GM21367 (cell line): ENCODE data around the gene FAM53A.
"Not testable (repeated sequence)": the region's sequence is repeated elsewhere in the genome, so short reads cannot be mapped to it uniquely, and the experiment has no call there.

Experiments
- ATAC-seq: cut with Tn5 transposase; IDR thresholded peaks from one replicate; pipeline ENCODE4 v1.9.1; 2021; ENCODE audit not compliant: unreplicated experiment

FAM53A gene

GRCh38 chr4:1686440-1687036, 2.4 kb upstream of the FAM53A start:
- no peak for ATAC-seq

DNA sequence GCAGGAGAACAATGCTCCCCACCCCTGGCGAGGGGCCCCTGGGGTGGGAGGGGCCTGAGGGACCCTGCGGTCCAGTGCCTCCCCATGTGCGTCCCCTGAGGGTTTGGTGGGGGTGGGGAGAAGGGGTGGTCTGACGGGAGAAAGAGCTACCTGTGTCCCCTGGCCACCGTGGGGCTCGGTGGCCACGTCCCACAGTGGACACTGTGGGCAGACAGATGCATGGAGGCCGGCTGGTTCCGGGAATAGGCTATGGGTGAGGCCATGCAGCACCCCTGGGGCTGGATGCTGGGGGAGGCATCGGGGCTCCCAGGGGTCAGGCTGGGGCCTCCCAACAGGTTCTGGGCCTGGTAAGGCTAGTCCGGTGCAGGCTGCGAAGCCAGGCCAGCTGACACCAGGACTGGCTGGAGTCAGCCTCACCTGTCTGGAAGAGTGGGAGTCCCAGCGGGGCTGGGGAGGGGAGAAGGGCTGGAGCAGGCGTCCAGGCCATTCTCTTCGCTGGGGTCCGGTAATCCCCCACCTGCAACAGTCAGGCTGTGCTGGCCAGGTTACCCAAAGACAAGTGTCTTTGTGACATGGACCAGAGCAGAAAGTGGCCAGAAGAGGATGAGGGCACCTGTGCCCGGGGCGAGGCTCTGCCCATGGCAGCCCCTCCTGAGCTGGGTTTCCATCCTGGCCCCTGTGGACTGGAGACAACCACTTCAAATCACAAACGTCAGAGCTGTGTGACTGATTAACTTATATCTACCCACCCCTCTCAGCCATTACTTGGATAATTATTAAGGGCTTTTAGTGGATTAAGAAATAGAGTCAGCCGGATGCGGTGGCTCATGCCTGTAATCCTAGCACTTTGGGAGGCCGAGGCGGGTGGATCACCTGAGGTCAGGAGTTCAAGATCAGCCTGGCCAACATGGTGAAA, 1.4 kb upstream of the FAM53A start:
- no peak for ATAC-seq

DNA sequence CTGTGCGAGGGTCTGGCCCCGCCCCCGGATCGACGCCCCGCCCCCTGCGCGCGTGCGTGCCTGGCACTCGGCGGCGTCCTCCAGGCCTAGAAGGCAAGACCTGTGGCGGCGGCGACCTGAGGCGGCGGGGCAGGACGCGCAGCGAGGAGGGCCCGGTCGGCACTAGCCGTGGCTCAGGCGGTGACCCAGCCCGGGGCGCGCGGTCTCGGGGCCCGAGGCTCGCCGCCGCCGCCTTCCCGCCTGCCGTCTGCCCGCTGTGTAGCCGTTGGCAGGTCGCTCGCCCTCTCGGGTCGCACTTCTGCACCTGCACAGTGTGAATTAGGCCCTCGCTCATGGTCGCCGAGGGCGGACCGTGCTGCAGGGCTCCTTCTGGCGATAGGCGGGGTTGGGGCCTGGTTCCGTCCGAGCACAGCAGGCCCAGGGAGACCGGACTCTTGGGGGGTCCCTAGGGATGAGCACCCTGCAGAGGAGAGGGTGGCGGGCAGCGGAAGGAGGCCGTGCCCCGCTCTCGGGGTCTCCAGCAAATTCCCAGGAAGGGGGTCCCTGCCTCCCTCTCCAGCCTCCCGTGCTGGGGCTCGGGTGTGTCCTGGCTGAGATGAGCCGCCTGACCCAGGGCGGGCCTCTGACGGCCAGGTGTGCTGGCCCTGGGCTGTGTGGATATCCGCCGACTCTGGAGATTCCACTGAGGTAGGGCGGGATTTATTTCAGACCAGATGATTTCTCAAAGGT, 557 bp upstream of the FAM53A start:
- no peak for ATAC-seq

GRCh38 chr4:1683261-1683735, 815 bp downstream of the FAM53A start:
- no peak for ATAC-seq

GRCh38 chr4:1682860-1683259, 1.3 kb downstream of the FAM53A start:
- ATAC-seq = no peak

DNA sequence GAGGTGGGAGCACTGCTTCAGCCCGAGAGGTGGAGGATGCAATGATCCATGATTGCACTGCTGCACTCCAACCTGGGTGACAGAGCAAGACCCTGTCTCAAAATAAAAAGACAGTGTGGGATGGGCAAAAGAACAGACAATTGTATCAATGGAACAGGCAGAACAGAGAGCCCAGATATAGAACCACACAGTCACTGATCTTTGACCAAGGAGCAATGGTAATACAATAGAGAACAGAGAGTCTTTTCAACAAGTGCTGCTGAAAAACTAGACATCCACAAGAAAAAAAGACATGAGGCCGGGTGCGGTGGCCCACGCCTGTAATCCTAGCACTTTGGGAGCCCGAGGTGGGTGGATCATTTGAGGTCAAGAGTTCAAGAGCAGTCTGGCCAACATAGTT, 5.9 kb downstream of the FAM53A start:
- ATAC-seq = no peak

DNA sequence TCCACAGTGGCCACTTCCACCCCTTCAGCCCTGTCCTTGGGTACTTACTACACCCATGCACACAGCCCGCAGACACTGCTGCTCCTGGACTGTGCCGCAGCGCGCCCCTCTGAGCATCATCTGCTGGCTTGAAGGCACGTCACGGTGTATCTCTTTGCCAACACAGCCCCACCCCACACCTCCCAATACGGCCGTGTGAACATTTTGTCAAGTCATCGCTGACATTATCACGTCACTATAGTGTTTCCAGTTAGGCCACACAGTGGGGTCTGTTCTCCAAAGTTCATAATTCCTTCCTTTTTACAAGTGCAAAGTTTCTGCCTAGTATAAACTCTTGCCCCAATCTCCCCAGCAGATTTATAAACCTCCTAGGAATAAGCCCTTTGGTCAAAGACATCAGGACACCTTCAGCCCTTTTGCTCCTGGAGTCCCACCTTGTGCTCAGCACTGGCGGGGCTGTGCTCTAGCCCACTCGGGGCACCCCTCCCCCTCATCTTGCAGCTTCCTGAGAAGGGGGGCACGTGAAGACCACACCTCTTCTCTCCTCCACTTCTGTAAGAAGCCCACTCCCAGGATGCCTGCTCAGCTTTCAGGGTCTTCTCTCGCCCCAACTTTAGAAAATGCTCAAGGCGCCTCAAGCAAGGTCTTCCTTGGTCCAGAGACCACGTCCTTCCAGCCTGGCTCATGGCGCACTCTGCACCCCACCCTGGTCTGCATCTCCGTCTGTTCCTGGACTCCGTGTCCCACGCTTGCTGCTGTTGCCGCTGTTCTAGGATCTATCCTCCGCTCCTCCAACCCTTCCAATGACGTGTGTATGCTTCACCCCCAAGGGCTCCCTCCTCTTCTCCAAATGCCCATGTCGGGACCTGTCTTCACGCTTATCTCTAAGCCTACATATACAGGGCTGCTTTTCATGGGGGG, 7.2 kb downstream of the FAM53A start:
- ATAC-seq = no peak

DNA sequence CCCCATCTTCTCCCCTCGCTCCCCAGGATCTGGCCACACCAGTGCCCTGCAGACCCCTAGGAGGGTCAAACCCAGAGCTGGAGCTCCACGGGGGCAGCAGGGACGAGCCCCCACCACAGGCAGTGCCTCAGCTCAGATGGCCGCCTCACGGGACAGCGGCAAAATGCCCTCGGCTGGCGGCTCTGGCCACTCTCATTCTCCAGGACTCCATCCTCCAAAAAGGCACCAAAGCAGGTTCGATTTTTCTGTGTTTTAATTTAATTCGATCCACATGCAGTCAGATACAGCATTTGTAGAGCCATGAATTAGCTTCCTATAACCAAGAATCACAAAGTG, 8.3 kb downstream of the FAM53A start:
- ATAC-seq = no peak

- ATAC-seq = no peak
Measured at GRCh38 chr4:1675136-1675801, 8.8 kb downstream of the FAM53A start.

GRCh38 chr4:1674682-1675081, 9.4 kb downstream of the FAM53A start:
- no peak for ATAC-seq

DNA sequence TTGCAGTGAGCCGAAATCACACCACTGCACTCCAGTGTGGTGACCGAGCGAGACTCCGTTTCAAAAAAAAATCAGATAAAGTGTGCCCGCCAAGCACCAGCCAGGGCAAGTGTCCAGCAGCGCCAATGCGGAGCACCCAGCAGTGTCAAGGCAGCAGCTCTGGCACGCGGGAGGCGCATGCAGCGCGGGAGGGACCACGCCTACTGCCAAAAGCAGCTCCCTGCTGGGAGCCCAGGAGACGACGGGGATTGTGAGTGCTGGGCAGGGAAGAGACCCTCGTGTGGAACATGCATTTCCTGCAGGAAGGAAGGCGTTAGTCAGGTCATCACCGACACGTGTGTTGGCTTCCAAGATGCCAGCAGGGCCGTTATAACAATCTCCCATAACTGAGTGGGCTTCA, 10.4 kb downstream of the FAM53A start:
- ATAC-seq = no peak

DNA sequence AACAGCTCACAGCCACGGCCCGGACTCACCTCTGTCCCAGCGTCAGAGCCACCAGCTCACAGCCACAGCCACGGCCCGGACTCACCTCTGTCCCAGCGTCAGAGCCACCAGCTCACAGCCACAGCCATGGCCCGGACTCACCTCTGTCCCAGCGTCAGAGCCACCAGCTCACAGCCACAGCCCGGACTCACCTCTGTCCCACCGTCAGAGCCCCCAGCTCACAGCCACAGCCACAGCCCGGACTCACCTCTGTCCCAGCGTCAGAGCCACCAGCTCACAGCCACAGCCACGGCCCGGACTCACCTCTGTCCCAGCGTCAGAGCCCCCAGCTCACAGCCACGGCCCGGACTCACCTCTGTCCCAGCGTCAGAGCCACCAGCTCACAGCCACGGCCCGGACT, 13.1 kb downstream of the FAM53A start:
- not testable (repeated sequence) for ATAC-seq

GRCh38 chr4:1670279-1670678, 13.8 kb downstream of the FAM53A start:
- no peak for ATAC-seq

DNA sequence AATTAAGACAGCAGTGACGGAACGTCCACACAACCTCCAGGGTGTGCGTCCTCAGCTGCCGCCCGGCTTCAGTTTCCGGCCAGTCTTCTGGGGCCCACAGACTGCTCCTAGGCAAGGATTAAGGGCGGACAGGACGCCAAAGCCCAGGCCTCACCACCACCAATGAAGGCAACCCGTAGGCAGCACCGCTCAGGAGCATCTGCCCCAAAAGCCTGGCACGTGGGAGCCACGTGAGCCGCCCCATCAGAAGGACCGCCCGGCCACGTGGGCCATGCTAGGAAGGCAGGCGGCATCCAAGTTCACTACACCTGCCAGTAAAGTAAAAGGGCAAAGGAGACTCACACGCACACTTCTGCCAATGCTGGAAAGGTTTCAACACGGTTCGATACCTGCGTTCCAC, 14.3 kb downstream of the FAM53A start:
- no peak for ATAC-seq

- no peak for ATAC-seq
Measured at GRCh38 chr4:1669270-1669669, 14.8 kb downstream of the FAM53A start.

- no peak for ATAC-seq
Measured at GRCh38 chr4:1668488-1668840, 15.6 kb downstream of the FAM53A start.

- no peak for ATAC-seq
Measured at GRCh38 chr4:1667273-1667672, 16.8 kb downstream of the FAM53A start.

- ATAC-seq = no peak
Measured at GRCh38 chr4:1666391-1666790, 17.7 kb downstream of the FAM53A start.

- no peak for ATAC-seq
Measured at GRCh38 chr4:1664141-1664540, 20.0 kb downstream of the FAM53A start.

DNA sequence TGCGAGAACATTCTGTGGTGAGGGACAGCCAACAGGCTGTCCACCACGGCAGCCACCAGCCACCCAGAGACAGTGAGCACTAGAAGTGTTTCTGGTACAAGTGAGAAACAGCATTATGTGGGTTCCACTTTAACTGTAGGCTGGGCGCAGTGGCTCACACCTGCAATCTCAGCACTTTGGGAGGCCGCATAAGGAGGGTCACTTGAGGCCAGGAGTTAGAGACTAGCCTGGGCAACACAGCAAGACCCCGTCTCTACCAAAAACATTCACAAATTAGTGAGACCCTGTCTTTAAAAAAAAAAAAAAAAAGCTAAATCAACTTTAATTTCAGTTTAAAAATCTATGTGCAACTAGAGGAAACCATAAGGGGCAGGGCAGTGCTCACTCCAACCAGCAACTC, 20.6 kb downstream of the FAM53A start:
- no peak for ATAC-seq
